Esophagus mucosa (tissue), 1 donor: ENCODE data around the gene TENT4A. TPM values are rescaled to one million over a fixed set of nuclear protein-coding genes. Genes with fewer than 3 reads are reported as not detected.

Source experiments
- ATAC-seq: fragments of 200-7000 bp; cut with Tn5 transposase; one replicate; pipeline ENCODE4 v1.9.1; 2020
- total RNA-seq: library from RNA; stranded (reverse); gene quantifications from one replicate; pipeline ENCODE4 v1.2.4, GENCODE V29; 2023
- donor health status: DM: yes; HTN: yes; CAD: no.

TENT4A gene
- total RNA-seq, 1 donor from 2014 or later = 13.0 TPM

DNA sequence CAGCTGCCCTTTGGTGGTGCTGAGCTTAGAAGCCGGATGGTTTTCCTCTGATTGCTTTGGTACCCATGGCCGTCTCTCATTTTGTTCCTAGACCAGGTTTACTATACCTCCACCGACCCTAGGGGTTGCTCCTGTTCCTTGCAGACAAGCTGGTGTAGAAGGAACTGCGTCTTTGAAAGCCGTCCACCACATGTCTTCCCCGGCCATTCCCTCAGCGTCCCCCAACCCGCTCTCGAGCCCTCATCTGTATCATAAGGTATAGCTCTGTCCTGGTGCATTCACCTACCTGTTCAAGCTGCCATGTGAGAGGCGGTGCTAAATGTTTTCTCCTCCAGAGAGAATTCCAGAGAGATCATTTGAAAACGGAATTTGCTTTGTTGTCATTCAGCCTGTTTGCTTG, 39.5 kb downstream of the TENT4A start:
- no peak for ATAC-seq

DNA sequence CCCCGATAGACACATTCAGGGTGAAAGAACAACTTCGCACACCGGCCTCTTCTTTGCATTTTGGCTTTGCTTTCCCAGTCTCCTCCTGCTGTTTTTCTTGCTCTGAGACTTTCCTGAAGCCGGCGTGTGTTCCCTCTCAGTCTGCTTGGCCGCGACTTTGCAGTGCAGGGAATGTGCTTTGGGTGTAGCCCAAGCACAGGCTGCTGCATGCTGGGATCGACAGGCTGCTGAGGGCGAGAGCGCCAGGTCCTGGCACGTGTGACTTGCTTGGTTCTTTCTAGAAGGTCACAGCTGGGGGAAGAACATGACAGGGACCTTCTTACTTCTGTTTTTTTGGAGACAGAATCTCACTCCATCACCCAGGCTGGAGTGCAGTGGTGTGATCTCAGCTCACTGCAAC, 40.6 kb downstream of the TENT4A start:
- no peak for ATAC-seq

- no peak for ATAC-seq
Measured at GRCh38 chr5:6754766-6755165, 41.5 kb downstream of the TENT4A start.

- ATAC-seq = no peak
Measured at GRCh38 chr5:6755519-6755918, 42.3 kb downstream of the TENT4A start.

DNA sequence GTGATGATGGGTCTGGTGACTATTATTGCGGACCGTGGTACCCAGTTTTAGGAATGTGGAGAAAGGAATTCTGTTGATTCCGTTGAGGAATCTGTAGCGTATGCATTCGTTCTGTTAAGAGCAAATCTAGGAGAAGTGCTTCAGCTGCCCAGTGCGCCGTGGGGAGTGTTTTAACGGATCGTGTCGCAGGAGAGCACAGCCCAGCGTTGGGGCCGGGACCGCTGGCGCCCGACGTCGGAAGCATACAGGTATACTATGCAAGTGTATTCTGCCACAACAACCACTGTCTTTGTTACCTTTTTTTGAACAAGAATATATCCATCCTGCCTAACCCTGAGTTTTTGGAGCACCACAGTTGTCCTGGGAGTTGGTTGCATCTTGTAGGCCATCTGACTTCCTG, 42.7 kb downstream of the TENT4A start:
- ATAC-seq = no peak

GRCh38 chr5:6757414-6757969, 44.3 kb downstream of the TENT4A start:
- ATAC-seq = no peak

DNA sequence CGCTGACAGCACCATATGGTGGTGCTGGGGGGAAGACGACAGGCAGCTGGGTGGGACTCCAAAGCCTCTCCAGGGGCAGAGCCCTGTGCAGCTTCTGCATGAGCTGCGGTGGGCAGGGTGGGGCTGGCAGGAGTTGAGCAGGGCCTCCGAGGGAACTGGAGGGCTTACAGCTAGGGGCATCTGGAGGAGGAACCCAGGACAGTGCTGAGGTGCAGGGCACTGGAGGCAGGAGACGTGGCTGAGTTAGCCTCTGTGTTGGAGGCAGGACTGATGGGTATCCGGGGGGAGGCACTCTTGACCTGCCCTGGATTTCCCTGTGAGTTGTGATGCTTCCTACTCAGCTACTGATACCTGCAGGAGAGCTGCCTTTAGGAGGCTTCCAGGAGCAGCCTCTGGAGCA, 45.0 kb downstream of the TENT4A start:
- peak; percentile 33 for ATAC-seq

- ATAC-seq = no peak
Measured at GRCh38 chr5:6758706-6759105, 45.5 kb downstream of the TENT4A start.

DNA sequence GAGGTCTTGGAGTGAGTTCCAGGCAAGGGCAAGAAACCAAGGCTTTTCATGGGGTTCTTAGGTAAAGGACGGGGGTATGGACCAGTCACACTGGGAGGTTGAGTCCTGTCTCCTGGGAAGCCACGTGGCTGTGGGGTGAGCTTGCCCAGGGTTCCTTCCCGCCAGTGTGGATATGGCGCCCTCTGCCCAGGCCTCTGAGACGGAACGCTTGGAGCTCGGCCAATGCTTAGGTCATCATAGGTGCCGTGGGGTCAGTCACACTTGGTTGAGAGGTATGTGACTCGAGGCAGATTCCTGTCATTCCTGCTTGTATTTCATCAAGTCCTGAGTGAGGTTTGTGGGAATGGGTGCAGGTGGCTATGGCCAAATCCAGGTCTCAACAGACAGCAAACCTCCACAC, 46.2 kb downstream of the TENT4A start:
- ATAC-seq = no peak

GRCh38 chr5:6759983-6760382, 46.8 kb downstream of the TENT4A start:
- ATAC-seq = no peak

DNA sequence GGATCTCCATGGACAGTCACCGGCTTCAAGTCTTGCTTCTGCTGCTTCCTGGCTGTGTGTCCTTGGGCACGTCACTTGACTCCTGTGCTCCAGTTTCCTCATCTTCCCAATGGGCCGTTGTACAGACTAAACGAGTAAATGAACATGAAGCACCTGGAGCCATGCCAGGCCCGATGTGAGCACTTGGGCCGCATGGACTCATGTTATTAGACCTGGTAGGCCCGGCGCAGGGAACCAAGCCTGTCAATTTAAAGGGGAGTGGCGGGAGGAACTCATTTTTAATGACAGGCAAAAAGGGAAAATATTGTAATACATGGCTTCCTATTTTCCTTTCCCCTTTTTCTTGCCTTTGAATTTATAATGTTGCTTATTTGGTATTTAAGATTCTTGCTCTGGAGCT, 47.5 kb downstream of the TENT4A start:
- ATAC-seq = no peak

GRCh38 chr5:6761333-6761732, 48.1 kb downstream of the TENT4A start:
- ATAC-seq = no peak

DNA sequence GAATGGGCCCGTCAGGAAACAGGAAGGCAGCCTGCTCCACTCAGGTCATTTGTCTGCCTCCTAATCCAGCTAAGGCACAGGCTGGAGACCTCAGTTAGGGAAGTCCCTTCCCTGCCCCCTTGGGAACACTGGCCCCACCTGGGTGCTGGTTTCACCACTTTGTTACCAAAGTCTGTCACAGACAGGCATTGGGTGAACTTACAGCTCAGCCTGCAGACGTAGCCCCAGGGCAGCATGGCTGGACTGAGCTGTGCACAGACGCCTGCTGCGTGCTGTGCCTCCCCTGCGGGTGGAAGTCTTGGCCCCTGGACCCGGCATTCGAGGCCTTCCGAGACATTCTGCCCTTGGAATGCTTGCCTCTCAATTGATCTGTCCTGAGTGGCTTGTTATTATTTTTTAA, 48.9 kb downstream of the TENT4A start:
- ATAC-seq = no peak

GRCh38 chr5:6762697-6763096, 49.5 kb downstream of the TENT4A start:
- ATAC-seq = no peak

GRCh38 chr5:6763191-6763590, 50.0 kb downstream of the TENT4A start:
- ATAC-seq = no peak

GRCh38 chr5:6765612-6766525, 52.6 kb downstream of the TENT4A start:
- ATAC-seq = peak; percentile 83

DNA sequence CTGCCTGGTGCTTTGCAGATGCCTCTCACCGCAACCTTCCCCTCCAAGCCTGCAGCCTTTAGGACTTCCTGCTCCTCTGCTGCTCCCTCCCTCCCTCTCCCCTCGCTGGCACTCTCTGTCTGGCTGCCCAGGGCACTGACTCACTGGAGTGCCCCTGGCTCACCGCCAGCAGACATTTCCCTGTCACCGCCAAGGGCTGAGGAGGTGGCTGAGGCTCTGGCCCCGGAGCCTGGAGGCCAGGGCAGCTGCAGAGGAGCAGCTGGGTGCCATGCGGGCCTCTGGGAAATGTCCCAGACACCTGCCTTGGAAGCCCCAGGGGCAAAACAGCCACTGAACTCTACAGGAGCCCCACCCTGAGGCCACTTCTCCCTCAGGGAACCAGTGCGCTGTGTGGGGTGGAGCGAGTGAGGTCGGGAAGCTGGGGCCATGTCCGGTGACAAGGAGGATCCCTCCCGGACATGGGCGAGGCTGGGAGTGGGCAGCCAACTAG, 53.4 kb downstream of the TENT4A start:
- ATAC-seq = peak; percentile 92

DNA sequence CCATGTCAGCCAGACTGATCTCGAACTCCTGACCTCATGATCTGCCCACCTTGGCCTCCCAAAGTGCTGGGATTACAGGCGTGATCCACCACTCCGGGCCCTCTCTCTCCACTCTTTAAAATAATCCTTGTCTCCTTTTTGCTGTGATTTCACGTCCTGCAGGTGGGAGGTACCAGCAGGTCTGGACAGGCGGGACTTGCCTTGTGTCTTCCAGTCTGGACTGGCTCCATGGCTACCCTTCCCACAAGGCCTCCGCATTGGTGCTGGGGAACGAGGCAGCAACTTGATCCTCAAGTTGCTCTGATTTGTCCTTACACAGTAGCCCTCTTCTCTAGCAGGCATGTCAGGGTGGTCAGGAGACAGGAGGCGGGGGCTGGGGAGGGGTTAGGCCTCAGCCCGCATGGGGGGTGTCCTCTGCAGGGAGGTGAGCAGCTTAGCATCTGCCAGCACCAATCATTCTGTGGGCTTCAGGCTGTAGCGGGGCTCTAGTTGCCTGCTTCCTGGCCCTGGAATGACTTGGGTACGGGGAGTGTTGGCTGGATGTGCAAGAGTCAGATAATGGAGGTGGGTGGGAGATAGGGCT, 54.3 kb downstream of the TENT4A start:
- no peak for ATAC-seq

- ATAC-seq = no peak
Measured at GRCh38 chr5:6768590-6769230, 55.5 kb downstream of the TENT4A start.

DNA sequence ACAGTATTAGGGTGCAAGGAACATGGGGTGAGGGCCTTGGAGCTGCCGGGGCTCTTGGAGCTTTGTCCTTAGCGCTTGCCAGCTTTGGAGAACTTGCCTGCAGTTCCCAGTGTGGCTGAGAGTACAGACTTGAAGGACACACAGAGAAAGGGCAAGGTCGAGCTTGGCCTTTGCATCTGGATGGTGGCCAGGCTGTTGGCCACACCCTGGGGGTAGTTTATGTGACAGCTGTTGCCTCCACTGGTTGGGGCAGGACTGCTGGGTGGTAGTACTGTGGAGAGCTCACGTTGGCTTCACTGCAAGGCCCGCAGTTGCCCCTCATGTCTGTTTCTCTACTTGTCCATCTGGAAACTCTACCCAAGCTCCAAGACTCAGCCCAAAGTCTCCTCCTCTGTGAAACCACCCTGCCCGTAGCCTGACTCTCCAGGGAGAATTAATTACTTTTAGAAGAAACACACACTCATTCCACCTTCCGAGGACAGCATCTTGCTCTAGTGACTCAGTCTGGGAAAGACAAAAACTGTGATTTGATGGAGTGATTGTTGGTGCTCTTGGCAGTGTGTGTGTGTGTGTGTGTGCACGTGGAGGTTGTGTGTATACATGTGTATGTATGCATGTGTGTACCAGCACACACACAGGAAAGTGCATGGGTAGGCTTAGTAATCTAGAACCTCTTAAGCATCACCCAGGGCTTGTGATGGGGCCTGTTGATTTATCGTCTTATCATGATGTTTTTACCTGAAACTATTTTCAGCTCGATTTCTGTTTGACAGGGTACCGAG, 57.8 kb downstream of the TENT4A start:
- ATAC-seq = no peak

DNA sequence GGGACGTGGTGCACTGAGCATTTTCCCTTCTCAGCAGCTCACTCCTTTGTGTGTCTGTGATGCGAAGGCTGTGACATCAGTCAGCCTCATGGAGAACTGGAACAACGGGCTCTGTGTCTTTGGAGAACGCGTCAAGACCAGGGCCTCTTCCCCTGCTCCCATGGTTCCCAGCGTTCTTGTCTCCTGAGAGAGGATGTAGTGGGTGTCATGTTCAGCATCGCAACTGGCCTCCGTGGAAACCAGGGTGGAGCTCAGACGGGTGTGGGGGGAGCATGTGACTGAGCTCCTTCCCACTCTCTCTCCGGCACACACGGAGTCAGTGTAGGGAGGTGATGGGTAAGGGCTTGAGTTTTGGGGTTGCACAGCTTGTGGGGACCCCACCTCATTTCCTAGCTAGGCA, 59.7 kb downstream of the TENT4A start:
- ATAC-seq = no peak

DNA sequence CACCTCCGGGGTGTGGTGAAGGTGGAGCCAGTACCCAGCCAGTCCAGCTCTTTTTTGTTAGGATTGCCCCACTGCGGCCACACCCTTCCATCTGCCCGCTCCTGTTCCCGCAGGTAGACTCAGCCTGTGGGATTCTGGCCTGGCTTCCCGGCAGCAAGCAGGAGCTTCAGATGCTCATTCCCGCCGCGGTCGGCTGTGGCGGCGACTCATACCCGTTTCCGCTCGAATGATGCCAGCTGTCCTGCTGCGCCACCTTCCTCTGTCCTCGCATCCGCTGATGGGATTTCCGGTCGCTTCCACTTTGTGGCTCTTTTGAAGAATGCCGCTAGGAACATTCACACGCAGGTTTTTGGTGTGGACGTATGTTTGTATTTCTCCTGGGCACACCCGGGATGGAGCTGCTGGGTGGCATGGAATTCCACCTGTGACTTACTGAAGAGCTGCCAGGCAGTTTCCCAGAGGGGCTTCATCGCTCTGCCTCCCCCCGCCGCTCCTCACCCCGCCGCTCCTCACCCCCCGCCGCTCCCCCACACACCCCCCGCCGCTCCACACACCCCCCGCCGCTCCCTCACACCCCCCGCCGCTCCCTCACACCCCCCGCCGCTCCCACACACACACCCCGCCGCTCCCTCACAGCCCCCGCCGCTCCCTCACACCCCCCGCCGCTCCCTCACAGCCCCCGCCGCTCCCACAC, 60.3 kb downstream of the TENT4A start:
- ATAC-seq = no peak
